Epithelial cell of prostate (primary cell): ENCODE results near the gene CLEC19A.
"Not testable (repeated sequence)": the region's sequence is repeated elsewhere in the genome, so short reads cannot be mapped to it uniquely, and the experiment has no call there.

Experiments
- DNase-seq: peaks from one replicate; pipeline ENCODE4 v3.0.0-alpha.2; 2011; ENCODE audit warnings: low read depth, low spot score
- H3K27ac ChIP-seq: fragments of 450-650 bp; 2 replicates; pipeline ENCODE4 v1.5.1; 2017; ENCODE audit warnings: mild to moderate bottlenecking

The CLEC19A gene

GRCh38 chr16:19315889-19316433 is 30.4 kb downstream of the CLEC19A start:
- H3K27ac ChIP-seq: no peak overlapping the region
- no peak for DNase-seq

DNA sequence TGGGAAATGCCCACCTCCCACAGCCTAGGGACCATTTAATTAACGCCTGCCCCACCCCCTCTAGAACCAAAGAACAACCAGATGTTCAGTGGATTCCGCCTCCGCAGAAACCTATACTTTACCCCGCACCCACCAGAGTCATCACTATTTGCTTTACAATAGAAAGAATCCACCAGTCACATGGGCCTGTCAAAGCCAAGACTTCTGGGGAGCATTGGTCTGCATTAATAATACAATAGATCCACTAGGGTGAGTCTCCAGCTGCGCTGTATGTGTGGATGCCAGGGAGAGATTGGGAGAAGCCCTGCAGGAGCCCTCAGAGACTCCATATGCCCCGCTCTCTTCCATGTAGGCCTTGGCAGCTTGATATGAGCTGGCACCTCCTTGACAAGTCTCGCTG is 31.3 kb downstream of the CLEC19A start:
- DNase-seq: no peak

DNA sequence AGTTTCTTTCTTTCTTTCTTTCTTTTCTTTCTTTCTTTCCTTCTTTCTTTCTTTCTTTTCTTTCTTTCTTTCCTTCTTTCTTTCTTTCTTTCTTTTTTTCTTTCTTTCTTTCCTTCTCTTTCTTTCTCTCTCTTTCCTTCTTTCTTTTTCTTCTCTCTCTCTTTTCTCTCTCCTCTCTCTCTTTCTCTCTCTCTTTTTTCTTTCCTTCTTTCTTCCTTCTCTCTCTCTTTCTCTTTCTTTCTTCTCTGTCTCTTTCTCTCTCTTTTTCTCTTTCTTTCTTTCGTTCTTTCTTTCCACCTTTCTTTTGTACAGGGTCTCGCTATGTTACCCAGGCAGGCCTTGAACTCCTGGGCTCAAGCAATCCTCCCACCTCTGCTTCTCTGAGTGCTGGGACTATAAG is 35.7 kb downstream of the CLEC19A start:
- H3K27ac ChIP-seq, DNase-seq: not testable (repeated sequence)

More for the DNA sequence above, 31.3 kb downstream of the CLEC19A start:
- no peak overlapping the region for H3K27ac ChIP-seq

GRCh38 chr16:19323596-19323995 is 38.1 kb downstream of the CLEC19A start:
- no peak overlapping the region for H3K27ac ChIP-seq
- no peak for DNase-seq

GRCh38 chr16:19328364-19328763 is 42.8 kb downstream of the CLEC19A start:
- no peak overlapping the region for H3K27ac ChIP-seq
- no peak for DNase-seq

DNA sequence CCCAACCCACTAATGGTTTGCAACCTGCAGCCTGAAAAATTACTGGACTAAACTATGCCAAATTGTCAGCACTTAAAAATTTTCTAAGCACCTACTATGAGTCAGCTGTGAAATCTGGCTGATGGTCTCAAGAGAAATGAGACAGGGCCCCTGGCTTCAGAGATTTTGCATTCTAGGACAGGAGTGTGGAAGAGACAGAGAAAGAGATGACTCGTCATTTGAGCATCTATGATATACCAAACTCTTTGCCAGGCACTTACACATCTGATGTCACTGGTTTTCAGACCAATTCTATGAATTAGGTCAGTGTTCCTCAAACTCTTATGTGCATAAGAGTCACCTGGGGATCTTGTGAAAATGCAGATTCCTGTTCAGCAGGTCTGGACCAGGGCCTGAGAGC is 44.4 kb downstream of the CLEC19A start:
- H3K27ac ChIP-seq: peak overlapping the region; percentile 47
- DNase-seq: no peak

- H3K27ac ChIP-seq: peak overlapping the region; percentile 47
- DNase-seq: no peak
Measured at GRCh38 chr16:19330841-19331397, 45.4 kb downstream of the CLEC19A start.

GRCh38 chr16:19331794-19332193 is 46.3 kb downstream of the CLEC19A start:
- no peak for DNase-seq
- H3K27ac ChIP-seq: no peak overlapping the region

DNA sequence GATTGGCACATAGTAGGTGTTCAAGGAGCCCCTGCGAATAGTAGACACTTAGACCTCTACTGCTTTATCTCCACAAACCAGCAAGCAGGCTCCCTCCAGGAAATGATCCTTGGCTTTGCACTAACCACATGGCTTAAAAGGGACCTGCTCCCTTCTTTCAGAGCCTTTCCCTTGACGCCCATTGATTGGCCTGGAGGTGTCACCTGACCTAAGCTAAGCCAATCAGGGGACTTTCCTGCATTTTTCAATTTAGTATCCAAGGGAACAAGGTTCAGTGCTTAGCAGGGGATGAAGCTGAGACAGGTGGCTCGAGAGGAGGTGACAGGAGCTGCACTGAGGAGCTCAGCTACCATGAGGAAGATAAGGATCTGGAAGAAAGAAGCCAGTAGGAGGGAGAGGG is 52.8 kb downstream of the CLEC19A start:
- DNase-seq: no peak
- H3K27ac ChIP-seq: no peak overlapping the region

DNA sequence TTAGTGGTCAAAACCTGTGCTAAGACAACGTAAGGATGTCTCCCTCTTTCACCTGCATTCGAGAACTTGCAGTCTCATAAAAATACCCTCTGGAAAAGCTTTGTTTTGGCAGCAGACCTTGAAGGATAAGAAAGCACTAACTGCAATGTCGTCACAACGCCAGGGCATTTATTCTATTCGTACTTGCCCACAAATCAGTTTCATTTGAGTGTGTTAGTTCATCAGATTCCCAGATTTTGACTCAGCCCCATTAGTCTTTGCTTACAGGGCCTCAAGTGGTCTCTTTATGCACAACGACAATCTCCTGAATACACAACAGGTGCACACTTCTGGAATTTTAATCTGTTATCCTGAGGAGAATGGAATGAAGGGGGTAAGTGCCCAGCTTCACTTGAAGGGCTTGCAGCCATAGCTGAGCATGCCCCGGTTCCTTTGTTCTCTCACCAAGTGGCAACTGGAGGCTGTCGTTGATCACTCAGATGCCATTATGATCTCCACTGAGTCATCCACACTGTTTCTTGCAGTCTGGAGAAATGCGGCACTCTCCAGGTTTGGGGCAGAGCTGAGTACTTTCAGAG is 58.8 kb downstream of the CLEC19A start:
- DNase-seq: no peak
- no peak overlapping the region for H3K27ac ChIP-seq

DNA sequence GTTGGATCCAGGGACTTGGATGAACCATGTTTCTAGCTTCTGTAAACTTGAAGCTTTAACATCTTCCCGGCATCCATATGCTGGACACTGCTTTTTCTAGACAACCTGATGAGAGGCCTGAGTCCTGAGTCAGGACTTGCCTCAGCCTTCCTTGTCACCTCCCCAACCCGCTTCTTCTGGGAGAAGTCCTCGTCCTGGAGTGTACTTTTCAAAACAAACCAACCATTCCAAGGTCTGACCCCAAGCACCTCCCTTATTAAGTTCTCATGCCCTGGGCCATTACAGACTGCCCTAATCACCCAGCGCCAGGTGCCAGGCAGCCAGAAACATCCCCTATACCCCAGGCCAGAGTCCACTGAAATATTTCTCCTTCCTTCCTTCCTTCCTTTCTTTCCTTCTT is 59.4 kb downstream of the CLEC19A start:
- no peak for DNase-seq
- H3K27ac ChIP-seq: no peak overlapping the region

DNA sequence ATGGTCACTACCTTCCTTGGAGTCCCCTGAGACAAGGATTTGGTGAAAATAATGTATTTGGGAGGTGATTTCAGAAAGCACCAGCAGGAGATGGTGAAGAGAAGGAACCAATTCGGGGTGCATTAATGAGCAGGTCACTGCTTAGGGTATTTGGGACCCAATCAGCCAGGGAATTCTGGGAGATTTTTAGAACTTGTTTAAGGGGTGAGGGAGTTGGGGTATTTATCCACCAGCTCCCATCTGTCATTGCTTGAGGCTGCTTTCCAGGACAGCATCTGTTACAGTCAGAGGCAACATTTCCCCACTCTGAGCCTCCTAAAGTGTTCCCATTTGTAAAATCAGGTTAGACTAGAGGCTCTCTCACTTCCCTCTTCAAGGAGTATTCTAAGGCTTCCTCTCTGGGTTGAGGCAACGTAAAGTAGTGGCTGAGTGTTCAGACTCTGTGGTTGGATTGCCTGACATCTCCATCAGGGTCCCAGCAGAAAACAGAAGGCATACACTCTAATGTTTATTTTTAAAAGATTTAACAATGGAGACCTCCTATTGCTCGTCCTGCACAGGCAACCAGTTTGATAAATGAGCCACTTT is 60.9 kb downstream of the CLEC19A start:
- H3K27ac ChIP-seq: no peak overlapping the region
- DNase-seq: no peak

- H3K27ac ChIP-seq: no peak overlapping the region
- no peak for DNase-seq
Measured at GRCh38 chr16:19348125-19348524, 62.6 kb downstream of the CLEC19A start.

GRCh38 chr16:19348578-19349315 is 63.2 kb downstream of the CLEC19A start:
- no peak for DNase-seq
- H3K27ac ChIP-seq: no peak overlapping the region

GRCh38 chr16:19354371-19354770 is 68.8 kb downstream of the CLEC19A start:
- no peak for DNase-seq
- no peak overlapping the region for H3K27ac ChIP-seq

DNA sequence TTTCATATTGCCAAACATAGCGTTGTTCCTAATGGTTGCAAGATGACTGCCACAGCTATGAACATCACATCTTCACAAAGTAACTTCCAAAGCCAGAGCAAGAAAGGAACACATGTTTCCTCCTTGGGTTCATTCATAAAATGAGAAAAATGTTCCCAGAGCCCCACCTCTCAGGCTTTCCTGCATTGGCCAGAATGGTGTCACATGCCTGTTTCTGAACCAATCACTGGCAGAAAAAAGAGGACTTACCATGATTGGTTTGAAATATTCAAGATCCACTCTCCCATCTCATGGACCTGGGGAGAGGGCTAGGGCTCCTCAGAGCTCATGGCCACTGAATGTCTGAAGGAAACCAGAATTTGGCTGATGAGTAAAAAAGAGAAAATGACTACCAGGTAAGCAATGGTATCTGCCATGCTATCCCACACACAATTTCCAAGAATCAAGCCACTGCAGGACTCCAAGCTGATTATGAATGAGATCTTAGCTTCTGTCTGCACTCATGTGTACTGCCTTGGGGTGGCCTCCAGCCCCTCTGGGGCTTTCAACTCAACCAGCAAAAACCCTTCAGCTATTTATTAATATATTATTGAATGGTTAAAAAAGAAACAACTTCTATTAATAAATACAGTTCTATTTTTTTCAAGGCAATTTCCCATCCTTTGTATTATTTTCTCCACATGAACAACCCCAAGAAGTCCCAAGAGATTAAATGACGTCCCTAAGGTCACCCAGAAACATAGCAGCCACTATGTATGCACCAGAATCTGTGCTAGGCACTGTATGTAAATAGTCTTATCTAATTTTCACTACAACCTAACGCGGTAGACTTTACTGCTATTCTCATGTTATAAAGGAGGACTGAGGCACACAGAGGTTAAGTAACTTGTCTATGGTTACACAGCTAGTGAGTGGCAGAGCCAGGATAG is 70.8 kb downstream of the CLEC19A start:
- no peak overlapping the region for H3K27ac ChIP-seq
- DNase-seq: no peak

DNA sequence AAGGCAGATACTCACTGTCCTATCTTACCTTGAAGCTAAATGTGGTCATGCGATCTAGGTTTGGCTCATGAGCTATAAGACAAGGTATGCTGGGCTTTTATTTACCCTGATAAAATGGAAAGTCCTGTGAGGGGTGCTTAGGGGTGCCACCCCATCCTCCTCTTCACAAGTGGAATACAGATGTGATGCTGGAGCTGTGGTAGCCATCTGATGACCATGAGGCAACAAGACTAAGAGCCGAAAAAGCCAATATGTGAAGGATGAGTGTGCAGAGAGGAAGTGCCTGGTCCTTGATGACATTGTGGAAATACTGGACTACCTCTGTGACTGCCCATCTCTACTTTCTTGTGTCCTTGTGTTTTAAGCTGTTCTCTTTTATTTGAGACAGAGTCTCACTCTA is 74.0 kb downstream of the CLEC19A start:
- no peak for DNase-seq
- H3K27ac ChIP-seq: no peak overlapping the region
